ENCODE measurements around the gene TRIM59. TPM values are rescaled to one million over a fixed set of nuclear protein-coding genes. Genes with fewer than 3 reads are reported as not detected.
"Not testable (repeated sequence)": the region's sequence is repeated elsewhere in the genome, so short reads cannot be mapped to it uniquely, and the experiment has no call there.

The TRIM59 gene
- total RNA-seq, 1 experiment from 2014 or later: 25.3 TPM

- Histone ChIP-seq H4K20me1 (ENCODE audit: low read length) (no peaks in the 10 kb centered on the region), H3K27ac (ENCODE audit: low read length) (no peak overlapping the region), H3K9ac (ENCODE audit: low read length) (no peak overlapping the region), H3K9me2 (replicated peaks; ENCODE audit: low read length) (no peaks in the 10 kb centered on the region), H3K36me3 (ENCODE audit: low read depth, low read length) (no peaks in the 10 kb centered on the region), H2AFZ (ENCODE audit: low read length) (no peak overlapping the region), H3F3A (ENCODE audit: low read length, unreplicated experiment) (no peaks in the 10 kb centered on the region), H3K4me3 (ENCODE audit: low read length) (no peak overlapping the region), H3K4me1 (ENCODE audit: insufficient read depth, low read length) (peaks cover 7% of the 10 kb centered on the region; the same call in 1 of the 2 replicates), H3K4me2 (ENCODE audit: low read length) (no peak overlapping the region), H3K79me2 (ENCODE audit: low read length) (no peaks in the 10 kb centered on the region), H3K9me3 (ENCODE audit: low read length) (no peaks in the 10 kb centered on the region), H3K27me3 (ENCODE audit: low read length) (no peaks in the 10 kb centered on the region)
- no peak for ATAC-seq
- intact Hi-C loops (cut with micrococcal nuclease): no loop called here
- CTCF ChIA-PET: no interaction called here
- no peak for TF ChIP-seq CTCF (conservative IDR thresholded peaks at IDR 0.05; ENCODE audit: low read depth, low read length)
- no peak for TF ChIP-seq EZH2 (IDR thresholded peaks at IDR 0.05; ENCODE audit: low read length, unreplicated experiment)
- no peak for TF ChIP-seq EZH2phosphoT487 (IDR thresholded peaks at IDR 0.05; ENCODE audit: borderline replicate concordance, low read length)
- DNase-seq: no peak
- no TSS peak for BruUV-seq (replicated peaks)
- POLR2A ChIA-PET (ENCODE audit: unreplicated experiment): no interaction called here
These were observed 6.3 kb upstream of the TRIM59 start for GRCh38 chr3:160455846-160456245.

DNA sequence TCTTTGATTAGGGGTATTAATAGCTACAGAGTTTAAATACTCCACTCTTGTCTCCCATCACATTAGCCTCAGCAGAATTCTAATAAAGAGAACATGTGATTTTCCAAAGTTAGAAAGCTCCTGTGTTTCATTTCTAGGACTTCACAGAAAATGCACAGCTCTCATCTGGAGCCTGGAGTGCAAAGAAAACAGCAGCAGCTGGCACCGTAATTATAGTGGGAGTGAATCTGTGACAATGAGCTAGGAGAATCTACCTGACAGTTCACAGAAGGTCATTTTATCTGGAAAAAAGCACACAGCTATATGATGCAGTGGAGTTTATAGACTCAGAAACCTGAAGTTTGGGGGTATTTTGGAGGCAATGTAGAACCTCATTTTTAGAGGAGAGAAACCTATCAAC is 5.4 kb upstream of the TRIM59 start:
- Histone ChIP-seq H4K20me1 (ENCODE audit: low read length) (no peaks in the 10 kb centered on the region), H3K27me3 (ENCODE audit: low read length) (no peaks in the 10 kb centered on the region), H3K9ac (ENCODE audit: low read length) (no peak overlapping the region), H3K79me2 (ENCODE audit: low read length) (no peaks in the 10 kb centered on the region), H3K4me3 (ENCODE audit: low read length) (no peak overlapping the region), H3K4me2 (ENCODE audit: low read length) (no peak overlapping the region), H2AFZ (ENCODE audit: low read length) (no peak overlapping the region), H3K9me3 (ENCODE audit: low read length) (no peaks in the 10 kb centered on the region), H3F3A (ENCODE audit: low read length, unreplicated experiment) (no peaks in the 10 kb centered on the region), H3K36me3 (ENCODE audit: low read depth, low read length) (no peaks in the 10 kb centered on the region), H3K9me2 (replicated peaks; ENCODE audit: low read length) (no peaks in the 10 kb centered on the region), H3K27ac (ENCODE audit: low read length) (no peak overlapping the region), H3K4me1 (ENCODE audit: insufficient read depth, low read length) (peaks cover 16% of the 10 kb centered on the region; the same call in 1 of the 2 replicates)
- DNase-seq (no peak), ATAC-seq (no peak)
- intact Hi-C loops (cut with micrococcal nuclease): no loop called here
- TF ChIP-seq EZH2phosphoT487 (IDR thresholded peaks at IDR 0.05; ENCODE audit: borderline replicate concordance, low read length) (no peak), EZH2 (IDR thresholded peaks at IDR 0.05; ENCODE audit: low read length, unreplicated experiment) (no peak), CTCF (conservative IDR thresholded peaks at IDR 0.05; ENCODE audit: low read depth, low read length) (no peak)
- CTCF ChIA-PET: no interaction called here
- BruUV-seq (replicated peaks): no TSS peak
- POLR2A ChIA-PET (ENCODE audit: unreplicated experiment): no interaction called here

DNA sequence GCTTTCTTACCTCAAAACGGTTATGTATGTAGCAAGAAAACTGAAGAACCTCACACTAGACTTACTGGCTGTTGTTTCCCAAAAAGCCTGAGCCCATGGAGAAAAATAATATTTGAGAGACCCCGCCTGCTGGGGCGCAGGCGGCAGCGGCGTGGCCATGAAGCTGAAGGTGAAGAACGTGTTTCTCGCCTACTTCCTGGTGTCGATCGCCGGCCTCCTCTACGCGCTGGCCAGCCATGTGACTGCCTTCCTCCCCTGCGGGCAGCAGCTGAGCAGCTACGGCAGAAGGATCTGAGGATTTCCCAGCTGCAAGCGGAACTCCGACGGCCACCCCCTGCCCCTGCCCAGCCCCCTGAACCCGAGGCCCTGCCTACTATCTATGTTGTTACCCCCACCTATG is 2.7 kb upstream of the TRIM59 start:
- H3K27me3 ChIP-seq (ENCODE audit: low read length); intact Hi-C loops (cut with micrococcal nuclease); H3K4me2 ChIP-seq (ENCODE audit: low read length); ATAC-seq; H3F3A ChIP-seq (ENCODE audit: low read length, unreplicated experiment); CTCF ChIA-PET; BruUV-seq (replicated peaks); H3K9ac ChIP-seq (ENCODE audit: low read length); DNase-seq; H3K4me3 ChIP-seq (ENCODE audit: low read length); H3K36me3 ChIP-seq (ENCODE audit: low read depth, low read length); H2AFZ ChIP-seq (ENCODE audit: low read length); H3K27ac ChIP-seq (ENCODE audit: low read length); H3K9me2 ChIP-seq (replicated peaks; ENCODE audit: low read length); H4K20me1 ChIP-seq (ENCODE audit: low read length); H3K9me3 ChIP-seq (ENCODE audit: low read length): not testable (repeated sequence)
- Histone ChIP-seq H3K4me1 (ENCODE audit: insufficient read depth, low read length) (peaks cover 27% of the 10 kb centered on the region), H3K79me2 (ENCODE audit: low read length) (peaks cover 20% of the 10 kb centered on the region)
- POLR2A ChIA-PET (ENCODE audit: unreplicated experiment): interaction anchor here (0.7 kb wide), 1 partner anchor 302 kb away, joined by 3 read pairs; no protein-coding TSS in a partner anchor

All from PC-3 (cell line).